22Rv1 (cell line): ENCODE measurements around the gene NCBP1.

Source experiments
- CTCF ChIP-seq: fragments of 450-650 bp; IDR thresholded peaks from 2 replicates; pipeline ENCODE4 v1.5.1; 2017; ENCODE audit warnings: mild to moderate bottlenecking
- ZFX ChIP-seq: fragments of 450-650 bp; IDR thresholded peaks from 2 replicates; pipeline ENCODE4 v1.6.1; 2017; ENCODE audit warnings: antibody characterized with exemption, borderline replicate concordance

- TF ChIP-seq CTCF = no peak
- no peak for TF ChIP-seq ZFX
Measured at GRCh38 chr9:97660847-97661246, 27.2 kb downstream of the NCBP1 start.
